Esophagus squamous epithelium (tissue), 5 donors: ENCODE data around the gene SKAP1. TPM values are rescaled to one million over a fixed set of nuclear protein-coding genes. Genes with fewer than 3 reads are reported as not detected.
"Not testable (repeated sequence)": the region's sequence is repeated elsewhere in the genome, so short reads cannot be mapped to it uniquely, and the experiment has no call there.

Experiments
- DNase-seq: peaks from one replicate; lab custom pipeline; 2025; lab: John Stamatoyannopoulos, UW
- H3K27ac ChIP-seq, 4 donors: fragments of 200-600 bp; sonication (generic); one replicate each; pipeline ENCODE4 v1.5.1; 2016 to 2019; ENCODE audit warnings: mild to moderate bottlenecking in 1 of 4
- H3K27me3 ChIP-seq, 4 donors: fragments of 200-600 bp; sonication (generic); 1 replicate in 3 of 4; 2 replicates in 1 of 4; pipeline versions ENCODE4 v1.5.1 to v1.6.0; 2017 to 2021; ENCODE audit warnings: antibody characterized with exemption in 1 of 4
- H3K36me3 ChIP-seq, 3 donors: fragments of 200-600 bp; sonication (generic); one replicate each; pipeline ENCODE4 v1.5.1; 2016 to 2019
- H3K4me1 ChIP-seq, 3 donors: fragments of 200-600 bp; sonication (generic); one replicate each; pipeline ENCODE4 v1.5.1; 2017 to 2019
- H3K4me3 ChIP-seq, 4 donors: fragments of 200-600 bp; sonication (generic); 1 replicate in 3 of 4; 2 replicates in 1 of 4; pipeline ENCODE4 v1.5.1; 2016 to 2019; ENCODE audit warnings: mild to moderate bottlenecking in 2 of 4, moderate library complexity in 1 of 4
- H3K9me3 ChIP-seq, 3 donors: fragments of 200-600 bp; sonication (generic); one replicate each; pipeline ENCODE4 v1.5.1; 2016 to 2019
- CTCF ChIP-seq, 6 experiments: fragments of 450-650 bp in 4 of 6; fragments of 200-600 bp in 2 of 6; sonication (generic) in 2 of 6; IDR thresholded peaks; one replicate each; pipeline ENCODE4 v1.5.1; 2016 to 2019; ENCODE audit warnings: antibody characterized with exemption in 6 of 6, mild to moderate bottlenecking in 4 of 6, moderate library complexity in 4 of 6
- POLR2A ChIP-seq, 4 donors: fragments of 450-650 bp; IDR thresholded peaks; one replicate each; pipeline ENCODE4 v1.6.1; 2017; ENCODE audit warnings: antibody characterized with exemption in 4 of 4, mild to moderate bottlenecking in 4 of 4, moderate library complexity in 3 of 4
- WGBS, 2 donors: methylation state at CpG; one replicate each; pipeline ENCODE4 v1.1.5; 2018; 5-methylcytosine and 5-hydroxymethylcytosine counted together
- intact Hi-C: fragments of 100-400 bp; cut with DNase I; formaldehyde crosslinking; loops from one replicate; pipeline ENCODE4 v1.15.0; 2022
- total RNA-seq, 4 donors: library from RNA; depleted of rRNA; stranded (reverse); fragments of >200 nt; gene quantifications; one replicate each; pipeline ENCODE4 v1.1.0, GENCODE V29; 2016
- donor health status: DM: yes; HTN: yes; CAD: no.

The SKAP1 gene
- total RNA-seq, 4 donors from 2014 or later: 0.83 to 5.1 (median 3.4) TPM; not detected in 1

- Histone ChIP-seq H3K9me3 (no peaks in the 10 kb centered on the region), H3K27ac (no peak overlapping the region), H3K36me3 (no peaks in the 10 kb centered on the region), H3K4me3 (no peak overlapping the region), H3K27me3 (peaks cover 0 to 77% (median 0%) of the 10 kb centered on the region in 4 donors), H3K4me1 (no peaks in the 10 kb centered on the region)
- intact Hi-C loops: no loop called here
- WGBS, 2 donors: 81 to 83% methylated on average over 2 to 4 of the region's 4 CpGs
- TF ChIP-seq POLR2A (IDR thresholded peaks at IDR 0.05) (no peak), CTCF (IDR thresholded peaks at IDR 0.05) (no peak)
- no peak for DNase-seq
Measured at GRCh38 chr17:48211787-48212186, 218.2 kb downstream of the SKAP1 start.

GRCh38 chr17:48211011-48211410 lies 219.0 kb downstream of the SKAP1 start:
- Histone ChIP-seq H3K27ac (no peak overlapping the region), H3K36me3 (no peaks in the 10 kb centered on the region), H3K9me3 (no peaks in the 10 kb centered on the region), H3K4me1 (no peaks in the 10 kb centered on the region), H3K4me3 (no peak overlapping the region), H3K27me3 (peaks cover 0 to 79% (median 0%) of the 10 kb centered on the region in 4 donors)
- TF ChIP-seq POLR2A (IDR thresholded peaks at IDR 0.05) (no peak), CTCF (IDR thresholded peaks at IDR 0.05) (no peak)
- intact Hi-C loops: no loop called here
- no peak for DNase-seq

GRCh38 chr17:48209973-48210372 lies 220.0 kb downstream of the SKAP1 start:
- Histone ChIP-seq H3K27me3 (peaks cover 0 to 81% (median 0%) of the 10 kb centered on the region in 4 donors), H3K36me3 (no peaks in the 10 kb centered on the region), H3K27ac (no peak overlapping the region), H3K4me3 (no peak overlapping the region), H3K4me1 (no peaks in the 10 kb centered on the region), H3K9me3 (no peaks in the 10 kb centered on the region)
- TF ChIP-seq CTCF (IDR thresholded peaks at IDR 0.05) (no peak), POLR2A (IDR thresholded peaks at IDR 0.05) (no peak)
- intact Hi-C loops: no loop called here
- no peak for DNase-seq
- WGBS, 2 donors: 90 to 91% methylated on average over 10 of the region's 10 CpGs

- WGBS, 2 donors: 45 to 46% methylated on average over 7 of the region's 7 CpGs
Measured at GRCh38 chr17:48207776-48208544, 222.1 kb downstream of the SKAP1 start.

GRCh38 chr17:48207036-48207435 lies 223.0 kb downstream of the SKAP1 start:
- not testable (repeated sequence) for DNase-seq, H3K4me1 ChIP-seq
- WGBS, 2 donors: 72% methylated on average over 4 of the region's 4 CpGs

More at GRCh38 chr17:48207776-48208544, 222.1 kb downstream of the SKAP1 start:
- TF ChIP-seq POLR2A (IDR thresholded peaks at IDR 0.05): no peak
- no peak for TF ChIP-seq CTCF (IDR thresholded peaks at IDR 0.05)
- no peak for DNase-seq
- Histone ChIP-seq H3K27me3 (peaks cover 0 to 80% (median 0%) of the 10 kb centered on the region in 4 donors), H3K36me3 (no peaks in the 10 kb centered on the region), H3K4me3 (no peak overlapping the region), H3K9me3 (no peaks in the 10 kb centered on the region), H3K4me1 (no peaks in the 10 kb centered on the region), H3K27ac (no peak overlapping the region)
- intact Hi-C loops: no loop called here

More at GRCh38 chr17:48207036-48207435, 223.0 kb downstream of the SKAP1 start:
- H3K4me3 ChIP-seq, H3K27ac ChIP-seq, intact Hi-C loops, H3K9me3 ChIP-seq, H3K36me3 ChIP-seq: not testable (repeated sequence)
- H3K27me3 ChIP-seq: peaks cover 0 to 71% (median 0%) of the 10 kb centered on the region in 4 donors
